Astrocyte (in vitro differentiated cells and primary cell): ENCODE data around the gene ITPRIPL2. TPM values are rescaled to one million over a fixed set of nuclear protein-coding genes. Genes with fewer than 3 reads are reported as not detected.

Experiments
- DNase-seq: peaks from one replicate; pipeline ENCODE4 v3.0.0-alpha.2; 2010; ENCODE audit warnings: low read depth
- FAIRE-seq: peaks from 2 replicates; lab custom pipeline; 2011; peaks lifted over from hg19 to GRCh38; lab: Jason Lieb, UNC
- H2AFZ ChIP-seq: 2 replicates; pipeline ENCODE4 v1.6.0; 2012; ENCODE audit warnings: low read depth, low read length, inconsistent platforms
- H3K27ac ChIP-seq: 2 replicates; pipeline ENCODE4 v1.5.1; 2011; ENCODE audit warnings: low read depth, low read length, inconsistent platforms
- H3K27me3 ChIP-seq: 2 replicates; pipeline ENCODE4 v1.6.0; 2011; ENCODE audit warnings: low read length, inconsistent platforms; ENCODE audit not compliant: insufficient read depth
- H3K36me3 ChIP-seq: 2 replicates; pipeline ENCODE4 v1.5.1; 2011; ENCODE audit warnings: low read length, inconsistent platforms; ENCODE audit not compliant: insufficient read depth
- H3K4me1 ChIP-seq: 2 replicates; pipeline ENCODE4 v1.5.1; 2011; ENCODE audit warnings: low read length, inconsistent platforms; ENCODE audit not compliant: insufficient read depth
- H3K4me2 ChIP-seq: 2 replicates; pipeline ENCODE4 v1.6.0; 2012; ENCODE audit warnings: low read length, inconsistent platforms
- H3K4me3 ChIP-seq: 2 replicates; pipeline ENCODE4 v1.5.1; 2011; ENCODE audit warnings: low read depth, mild to moderate bottlenecking, low read length, inconsistent platforms; ENCODE audit not compliant: insufficient read depth
- H3K79me2 ChIP-seq: 2 replicates; pipeline ENCODE4 v1.6.0; 2012; ENCODE audit warnings: mild to moderate bottlenecking, low read length, inconsistent platforms; ENCODE audit not compliant: insufficient read depth
- H3K9ac ChIP-seq: 2 replicates; pipeline ENCODE4 v1.6.0; 2012; ENCODE audit warnings: mild to moderate bottlenecking, low read length, inconsistent platforms
- H3K9me3 ChIP-seq: 2 replicates; pipeline ENCODE4 v1.5.1; 2012; ENCODE audit warnings: low read depth, mild to moderate bottlenecking, low read length, inconsistent platforms; ENCODE audit not compliant: insufficient read depth
- H4K20me1 ChIP-seq: 2 replicates; pipeline ENCODE4 v1.6.0; 2012; ENCODE audit warnings: low read length, inconsistent platforms; ENCODE audit not compliant: insufficient read depth
- H3K27ac Mint-ChIP-seq: one replicate; pipeline ENCODE4 v1.8.0; 2021; ENCODE audit warnings: mild to moderate bottlenecking, mixed read lengths; ENCODE audit not compliant: unreplicated experiment
- H3K27me3 Mint-ChIP-seq: one replicate; pipeline ENCODE4 v1.8.0; 2021; ENCODE audit warnings: low read depth, mixed read lengths; ENCODE audit not compliant: unreplicated experiment
- H3K36me3 Mint-ChIP-seq: one replicate; pipeline ENCODE4 v1.8.0; 2021; ENCODE audit warnings: low read depth, mixed read lengths; ENCODE audit not compliant: unreplicated experiment
- H3K4me1 Mint-ChIP-seq: one replicate; pipeline ENCODE4 v1.8.0; 2021; ENCODE audit warnings: low read depth, mixed read lengths; ENCODE audit not compliant: unreplicated experiment
- H3K4me3 Mint-ChIP-seq: one replicate; pipeline ENCODE4 v1.8.0; 2021; ENCODE audit warnings: mild to moderate bottlenecking, moderate library complexity, mixed read lengths; ENCODE audit not compliant: unreplicated experiment
- H3K9me3 Mint-ChIP-seq: one replicate; pipeline ENCODE4 v1.8.0; 2021; ENCODE audit warnings: mild to moderate bottlenecking, mixed read lengths; ENCODE audit not compliant: unreplicated experiment
- CTCF ChIP-seq: IDR thresholded peaks from 2 replicates; pipeline ENCODE4 v1.5.1; 2011; ENCODE audit warnings: low read depth, mild to moderate bottlenecking, inconsistent platforms, low read length, moderate library complexity; ENCODE audit not compliant: insufficient read depth
- EZH2 ChIP-seq: IDR thresholded peaks from 2 replicates; pipeline ENCODE4 v1.6.1; 2012; ENCODE audit warnings: mild to moderate bottlenecking, low read length, inconsistent platforms; ENCODE audit not compliant: insufficient read depth
- total RNA-seq: library from RNA; stranded (reverse); gene quantifications from 2 replicates; pipeline ENCODE4 v1.2.1, GENCODE V29; 2021

The ITPRIPL2 gene
- total RNA-seq, 1 donor from 2014 or later = 47.8 TPM

GRCh38 chr16:19106625-19107020 lies 7.1 kb upstream of the ITPRIPL2 start:
- H3K36me3 Mint-ChIP-seq = no peaks in the 10 kb centered on the region
- H3K9ac ChIP-seq = no peak overlapping the region
- peaks cover 10% of the 10 kb centered on the region for H3K4me1 ChIP-seq
- H3K36me3 ChIP-seq = no peaks in the 10 kb centered on the region
- DNase-seq = no peak
- H3K4me3 ChIP-seq = no peak overlapping the region
- H3K9me3 Mint-ChIP-seq = no peaks in the 10 kb centered on the region
- peaks cover 21% of the 10 kb centered on the region for H3K4me1 Mint-ChIP-seq
- H2AFZ ChIP-seq = no peak overlapping the region
- H3K27ac ChIP-seq = no peak overlapping the region
- no peaks in the 10 kb centered on the region for H3K9me3 ChIP-seq
- no peaks in the 10 kb centered on the region for H4K20me1 ChIP-seq
- H3K79me2 ChIP-seq = no peaks in the 10 kb centered on the region
- no peak overlapping the region for H3K27ac Mint-ChIP-seq
- FAIRE-seq = no peak
- H3K27me3 Mint-ChIP-seq = no peaks in the 10 kb centered on the region
- H3K27me3 ChIP-seq = no peaks in the 10 kb centered on the region
- TF ChIP-seq EZH2 = no peak
- no peak for TF ChIP-seq CTCF
- H3K4me2 ChIP-seq = no peak overlapping the region
- no peak overlapping the region for H3K4me3 Mint-ChIP-seq

GRCh38 chr16:19108409-19109287 lies 5.1 kb upstream of the ITPRIPL2 start:
- Mint-ChIP-seq H3K4me1 (peaks cover 29% of the 10 kb centered on the region), H3K27me3 (no peaks in the 10 kb centered on the region), H3K27ac (peak overlapping the region; percentile 59), H3K36me3 (no peaks in the 10 kb centered on the region), H3K4me3 (no peak overlapping the region), H3K9me3 (no peaks in the 10 kb centered on the region)
- TF ChIP-seq EZH2 (no peak), CTCF (no peak)
- DNase-seq = no peak
- Histone ChIP-seq H3K27me3 (no peaks in the 10 kb centered on the region), H2AFZ (no peak overlapping the region), H3K9me3 (no peaks in the 10 kb centered on the region), H3K36me3 (no peaks in the 10 kb centered on the region), H3K4me1 (peaks cover 13% of the 10 kb centered on the region), H3K27ac (no peak overlapping the region), H4K20me1 (no peaks in the 10 kb centered on the region), H3K4me2 (no peak overlapping the region), H3K4me3 (no peak overlapping the region), H3K9ac (no peak overlapping the region), H3K79me2 (no peaks in the 10 kb centered on the region)
- FAIRE-seq = no peak

- Histone ChIP-seq H3K36me3 (no peaks in the 10 kb centered on the region), H3K27me3 (no peaks in the 10 kb centered on the region), H2AFZ (no peak overlapping the region), H4K20me1 (no peaks in the 10 kb centered on the region), H3K9ac (no peak overlapping the region), H3K4me3 (no peak overlapping the region), H3K27ac (no peak overlapping the region), H3K4me1 (peaks cover 13% of the 10 kb centered on the region), H3K9me3 (no peaks in the 10 kb centered on the region), H3K79me2 (peaks cover 2% of the 10 kb centered on the region), H3K4me2 (no peak overlapping the region)
- H3K36me3 Mint-ChIP-seq = no peaks in the 10 kb centered on the region
- H3K4me3 Mint-ChIP-seq = no peak overlapping the region
- TF ChIP-seq EZH2 (no peak), CTCF (no peak)
- no peak overlapping the region for H3K27ac Mint-ChIP-seq
- DNase-seq (no peak), FAIRE-seq (no peak)
- H3K27me3 Mint-ChIP-seq = no peaks in the 10 kb centered on the region
- no peaks in the 10 kb centered on the region for H3K9me3 Mint-ChIP-seq
- H3K4me1 Mint-ChIP-seq = peaks cover 29% of the 10 kb centered on the region
These were observed 4.5 kb upstream of the ITPRIPL2 start for GRCh38 chr16:19109288-19109664.
